ENCODE results near the gene REN. TPM values are rescaled to one million over a fixed set of nuclear protein-coding genes. Genes with fewer than 3 reads are reported as not detected.

REN gene
- total and polyA plus RNA-seq, 7 donors = not detected

- no peaks in the 10 kb centered on the region for H3K4me1 ChIP-seq
- DNase-seq (no peak), ATAC-seq (no peak)
- H3K4me3 ChIP-seq = no peak overlapping the region
- whole genome bisulfite sequencing, 3 donors = 82 to 95% (median 85%) methylated on average over 5 of the region's 5 CpGs
- H3K27ac ChIP-seq = no peak overlapping the region
- intact Hi-C loops (cut with DNase I) = no loop called here
- TF ChIP-seq CTCF (IDR thresholded peaks at IDR 0.05) = no peak
- H3K9me3 ChIP-seq = no peaks in the 10 kb centered on the region
- no peaks in the 10 kb centered on the region for H3K36me3 ChIP-seq (ENCODE audit: insufficient read depth in 1 of 2, low read depth in 1 of 2)
- no peaks in the 10 kb centered on the region for H3K27me3 ChIP-seq (ENCODE audit: insufficient read depth in 3 of 3, low read length in 2 of 3)
These were observed 1.6 kb upstream of the REN start for GRCh38 chr1:204167730-204168129.

- DNase-seq (peak; percentile 79 to 89), ATAC-seq (peak; percentile 89 to 98 (median 95))
- H3K9me3 ChIP-seq = no peaks in the 10 kb centered on the region
- H3K4me1 ChIP-seq = no peaks in the 10 kb centered on the region
- H3K27ac ChIP-seq = no peak overlapping the region
- H3K27me3 ChIP-seq (ENCODE audit: insufficient read depth in 3 of 3, low read length in 2 of 3) = peaks cover 0 to 2% (median 0%) of the 10 kb centered on the region in 3 donors
- 13 to 16% (median 14%) methylated on average over 7 of the region's 7 CpGs for WGBS, 3 donors
- TF ChIP-seq CTCF (IDR thresholded peaks at IDR 0.05) = peak; percentile 100
- no peaks in the 10 kb centered on the region for H3K36me3 ChIP-seq (ENCODE audit: insufficient read depth in 1 of 2, low read depth in 1 of 2)
- intact Hi-C loops (cut with DNase I) = loop anchor here (1.0 to 5.0 kb wide), 4 partner anchors 44 to 201 kb away; no protein-coding TSS in a partner anchor
- H3K4me3 ChIP-seq = no peak overlapping the region
These were observed 3.6 kb downstream of the REN start for GRCh38 chr1:204162494-204163074.

- intact Hi-C loops (cut with DNase I) = loop anchor here (1.0 to 5.0 kb wide), 4 partner anchors 45 to 201 kb away; no protein-coding TSS in a partner anchor
- no peaks in the 10 kb centered on the region for H3K36me3 ChIP-seq (ENCODE audit: insufficient read depth in 1 of 2, low read depth in 1 of 2)
- DNase-seq (no peak), ATAC-seq (peak in 2 of 4 donors; percentile 19 to 26)
- H3K4me1 ChIP-seq = no peaks in the 10 kb centered on the region
- no peak overlapping the region for H3K4me3 ChIP-seq
- H3K27me3 ChIP-seq (ENCODE audit: insufficient read depth in 3 of 3, low read length in 2 of 3) = peaks cover 0 to 2% (median 0%) of the 10 kb centered on the region in 3 donors
- 36 to 60% (median 44%) methylated on average over 14 of the region's 14 CpGs for WGBS, 3 donors
- no peak for TF ChIP-seq CTCF (IDR thresholded peaks at IDR 0.05)
- no peak overlapping the region for H3K27ac ChIP-seq
- H3K9me3 ChIP-seq = no peaks in the 10 kb centered on the region
These were observed 4.3 kb downstream of the REN start for GRCh38 chr1:204161609-204162493.

- no peak overlapping the region for H3K4me3 ChIP-seq
- H3K4me1 ChIP-seq = no peaks in the 10 kb centered on the region
- H3K9me3 ChIP-seq = no peaks in the 10 kb centered on the region
- WGBS, 3 donors = 70 to 79% (median 72%) methylated on average over 6 of the region's 6 CpGs
- DNase-seq = no peak
- intact Hi-C loops (cut with DNase I) = no loop called here
- peaks cover 0 to 22% (median 6%) of the 10 kb centered on the region in 3 donors for H3K27me3 ChIP-seq (ENCODE audit: insufficient read depth in 3 of 3, low read length in 2 of 3)
- no peaks in the 10 kb centered on the region for H3K36me3 ChIP-seq (ENCODE audit: insufficient read depth in 1 of 2, low read depth in 1 of 2)
- H3K27ac ChIP-seq = no peak overlapping the region
- no peak for ATAC-seq
- no peak for TF ChIP-seq CTCF (IDR thresholded peaks at IDR 0.05)
These were observed 8.2 kb downstream of the REN start for GRCh38 chr1:204157962-204158361.

Measured in psoas muscle (tissue), 8 donors.